ENCODE measurements around the gene RPS16. TPM values are rescaled to one million over a fixed set of nuclear protein-coding genes. Genes with fewer than 3 reads are reported as not detected.

The RPS16 gene
- total RNA-seq, 4 donors from 2014 or later = 718 to 1,665 (median 1,335) TPM

GRCh38 chr19:39401070-39401548, 34.6 kb downstream of the RPS16 start:
- intact Hi-C loops (cut with DNase I; ENCODE audit: low total_unique reads) = no loop called here
- in situ Hi-C loops (cut with MboI; ENCODE audit: low pct_ligation_motif_present in 1 of 4, low pct_unique_long_range_greater_than_20kb in 1 of 4, low sequenced_read_pairs in 3 of 4) = no loop called here
- 32% methylated on average over 4 of the region's 4 CpGs; no CpG with 5 or more reads in 1 of the 2 donors for WGBS, 2 donors (ENCODE audit: low coverage in 1 of 2)
- Histone ChIP-seq H3K27ac (peak overlapping the region; percentile 98 to 100 (median 99)), H3K27me3 (no peaks in the 10 kb centered on the region), H3K4me1 (peaks cover 48 to 86% (median 75%) of the 10 kb centered on the region in 4 donors), H3K9me3 (no peaks in the 10 kb centered on the region), H3K4me3 (no peak overlapping the region), H3K36me3 (no peaks in the 10 kb centered on the region)
- TF ChIP-seq POLR2A (IDR thresholded peaks at IDR 0.05) (no peak), POLR2AphosphoS5 (IDR thresholded peaks at IDR 0.05) (no peak), CTCF (IDR thresholded peaks at IDR 0.05) (no peak), EP300 (IDR thresholded peaks at IDR 0.05; ENCODE audit: low read depth) (no peak)
- no peak for DNase-seq

GRCh38 chr19:39400061-39400460, 35.7 kb downstream of the RPS16 start:
- Histone ChIP-seq H3K4me3 (no peak overlapping the region), H3K36me3 (peaks cover 0 to 2% (median 0%) of the 10 kb centered on the region in 4 donors), H3K27me3 (no peaks in the 10 kb centered on the region), H3K4me1 (peaks cover 44 to 76% (median 65%) of the 10 kb centered on the region in 4 donors), H3K9me3 (no peaks in the 10 kb centered on the region), H3K27ac (peak overlapping the region; percentile 98 to 100 (median 99))
- WGBS, 2 donors (ENCODE audit: low coverage in 1 of 2) = 92 to 93% methylated on average over 4 of the region's 4 CpGs
- DNase-seq = no peak
- intact Hi-C loops (cut with DNase I; ENCODE audit: low total_unique reads) (no loop called here), in situ Hi-C loops (cut with MboI; ENCODE audit: low pct_ligation_motif_present in 1 of 4, low pct_unique_long_range_greater_than_20kb in 1 of 4, low sequenced_read_pairs in 3 of 4) (no loop called here)
- TF ChIP-seq POLR2A (IDR thresholded peaks at IDR 0.05) (no peak), POLR2AphosphoS5 (IDR thresholded peaks at IDR 0.05) (no peak), CTCF (IDR thresholded peaks at IDR 0.05) (no peak), EP300 (IDR thresholded peaks at IDR 0.05; ENCODE audit: low read depth) (no peak)

- intact Hi-C loops (cut with DNase I; ENCODE audit: low total_unique reads) = loop anchor here (2.0 kb wide), 1 partner anchor 13 kb away; the partner anchor contains the start of gene PLEKHG2
- no peaks in the 10 kb centered on the region for H3K27me3 ChIP-seq
- H3K36me3 ChIP-seq = peaks cover 0 to 6% (median 0%) of the 10 kb centered on the region in 4 donors
- peaks cover 44 to 72% (median 62%) of the 10 kb centered on the region in 4 donors for H3K4me1 ChIP-seq
- in situ Hi-C loops (cut with MboI; ENCODE audit: low pct_ligation_motif_present in 1 of 4, low pct_unique_long_range_greater_than_20kb in 1 of 4, low sequenced_read_pairs in 3 of 4) = loop anchor here in 1 of 4 donors (10.0 kb wide), 1 partner anchor 55 kb away; the partner anchor contains the start of gene SAMD4B
- H3K4me3 ChIP-seq = no peak overlapping the region
- peak overlapping the region; percentile 98 to 100 (median 99) for H3K27ac ChIP-seq
- no peak for DNase-seq
- TF ChIP-seq POLR2A (IDR thresholded peaks at IDR 0.05) (no peak), EP300 (IDR thresholded peaks at IDR 0.05; ENCODE audit: low read depth) (no peak), POLR2AphosphoS5 (IDR thresholded peaks at IDR 0.05) (no peak), CTCF (IDR thresholded peaks at IDR 0.05) (no peak)
- WGBS, 2 donors (ENCODE audit: low coverage in 1 of 2) = 97% methylated on average over 4 of the region's 4 CpGs; no CpG with 5 or more reads in 1 of the 2 donors
- H3K9me3 ChIP-seq = no peaks in the 10 kb centered on the region
Observed at GRCh38 chr19:39399668-39400050, 36.1 kb downstream of the RPS16 start.

GRCh38 chr19:39398297-39398864, 37.4 kb downstream of the RPS16 start:
- WGBS, 2 donors (ENCODE audit: low coverage in 1 of 2) = 45% methylated on average over 11 of the region's 11 CpGs; no CpG with 5 or more reads in 1 of the 2 donors
- Histone ChIP-seq H3K36me3 (peaks cover 0 to 7% (median 3%) of the 10 kb centered on the region in 4 donors), H3K27ac (peak overlapping the region; percentile 98 to 100 (median 99)), H3K4me3 (peak overlapping the region in 3 of 4 donors; percentile 8 to 31 (median 13)), H3K4me1 (peaks cover 38 to 62% (median 52%) of the 10 kb centered on the region in 4 donors), H3K9me3 (no peaks in the 10 kb centered on the region), H3K27me3 (no peaks in the 10 kb centered on the region)
- TF ChIP-seq EP300 (IDR thresholded peaks at IDR 0.05; ENCODE audit: low read depth) (no peak), POLR2AphosphoS5 (IDR thresholded peaks at IDR 0.05) (peak; percentile 35 to 86 (median 82))
- DNase-seq = peak; percentile 89
- in situ Hi-C loops (cut with MboI; ENCODE audit: low pct_ligation_motif_present in 1 of 4, low pct_unique_long_range_greater_than_20kb in 1 of 4, low sequenced_read_pairs in 3 of 4) (loop anchor here in 1 of 4 donors (10.0 kb wide), 1 partner anchor 54 kb away; the partner anchor contains the start of gene SAMD4B), intact Hi-C loops (cut with DNase I; ENCODE audit: low total_unique reads) (loop anchor here (2.0 kb wide), 1 partner anchor 14 kb away; the partner anchor contains the start of gene PLEKHG2)
